ENCODE results near the gene KDM4C.

DNA sequence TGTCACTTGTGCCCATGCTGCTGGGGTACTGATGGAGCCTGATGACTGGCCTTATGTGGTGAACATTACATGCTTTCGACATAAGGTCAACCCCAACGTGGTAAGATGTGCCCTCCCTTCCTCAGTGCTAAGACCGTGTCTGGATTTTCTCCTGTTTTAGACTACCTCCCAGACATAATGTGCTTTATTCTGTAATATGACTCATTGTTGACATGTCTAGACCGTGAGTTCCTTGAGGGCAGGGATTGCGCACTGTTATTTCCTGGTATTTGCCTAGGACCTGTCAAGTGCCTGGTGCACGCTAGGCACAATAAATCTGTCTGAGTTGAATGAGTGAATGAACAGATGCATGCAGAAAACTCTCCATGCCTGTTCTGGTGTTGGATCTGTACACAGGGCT is 346.0 kb downstream of the KDM4C start:
- TF ChIP-seq, protein P1, sequence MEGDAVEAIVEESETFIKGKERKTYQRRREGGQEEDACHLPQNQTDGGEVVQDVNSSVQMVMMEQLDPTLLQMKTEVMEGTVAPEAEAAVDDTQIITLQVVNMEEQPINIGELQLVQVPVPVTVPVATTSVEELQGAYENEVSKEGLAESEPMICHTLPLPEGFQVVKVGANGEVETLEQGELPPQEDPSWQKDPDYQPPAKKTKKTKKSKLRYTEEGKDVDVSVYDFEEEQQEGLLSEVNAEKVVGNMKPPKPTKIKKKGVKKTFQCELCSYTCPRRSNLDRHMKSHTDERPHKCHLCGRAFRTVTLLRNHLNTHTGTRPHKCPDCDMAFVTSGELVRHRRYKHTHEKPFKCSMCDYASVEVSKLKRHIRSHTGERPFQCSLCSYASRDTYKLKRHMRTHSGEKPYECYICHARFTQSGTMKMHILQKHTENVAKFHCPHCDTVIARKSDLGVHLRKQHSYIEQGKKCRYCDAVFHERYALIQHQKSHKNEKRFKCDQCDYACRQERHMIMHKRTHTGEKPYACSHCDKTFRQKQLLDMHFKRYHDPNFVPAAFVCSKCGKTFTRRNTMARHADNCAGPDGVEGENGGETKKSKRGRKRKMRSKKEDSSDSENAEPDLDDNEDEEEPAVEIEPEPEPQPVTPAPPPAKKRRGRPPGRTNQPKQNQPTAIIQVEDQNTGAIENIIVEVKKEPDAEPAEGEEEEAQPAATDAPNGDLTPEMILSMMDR (IDR thresholded peaks at IDR 0.05), result no peak
- no peak for TF ChIP-seq EZH2 (IDR thresholded peaks at IDR 0.05; ENCODE audit: borderline replicate concordance, insufficient read depth, low read depth, low read length, poor library complexity, severe bottlenecking)
